Neural progenitor cell (in vitro differentiated cells): ENCODE measurements around the gene VSIG10L2.

ENCODE experiments used
- EZH2 ChIP-seq: fragments of 200-600 bp; sonication (generic); IDR thresholded peaks from 2 replicates; pipeline ENCODE4 v1.6.1; 2017; ENCODE audit warnings: antibody characterized with exemption, mild to moderate bottlenecking, moderate library complexity
- EZH2phosphoT487 ChIP-seq: fragments of 200-600 bp; sonication (generic); IDR thresholded peaks from 2 replicates; pipeline ENCODE4 v1.6.1; 2017; ENCODE audit warnings: antibody characterized with exemption
- TF ChIP-seq, protein P1 (sequence below): fragments of 200-600 bp; sonication (generic); IDR thresholded peaks from 2 replicates; pipeline ENCODE4 v1.5.1; 2017; ENCODE audit warnings: antibody characterized with exemption, mild to moderate bottlenecking

DNA sequence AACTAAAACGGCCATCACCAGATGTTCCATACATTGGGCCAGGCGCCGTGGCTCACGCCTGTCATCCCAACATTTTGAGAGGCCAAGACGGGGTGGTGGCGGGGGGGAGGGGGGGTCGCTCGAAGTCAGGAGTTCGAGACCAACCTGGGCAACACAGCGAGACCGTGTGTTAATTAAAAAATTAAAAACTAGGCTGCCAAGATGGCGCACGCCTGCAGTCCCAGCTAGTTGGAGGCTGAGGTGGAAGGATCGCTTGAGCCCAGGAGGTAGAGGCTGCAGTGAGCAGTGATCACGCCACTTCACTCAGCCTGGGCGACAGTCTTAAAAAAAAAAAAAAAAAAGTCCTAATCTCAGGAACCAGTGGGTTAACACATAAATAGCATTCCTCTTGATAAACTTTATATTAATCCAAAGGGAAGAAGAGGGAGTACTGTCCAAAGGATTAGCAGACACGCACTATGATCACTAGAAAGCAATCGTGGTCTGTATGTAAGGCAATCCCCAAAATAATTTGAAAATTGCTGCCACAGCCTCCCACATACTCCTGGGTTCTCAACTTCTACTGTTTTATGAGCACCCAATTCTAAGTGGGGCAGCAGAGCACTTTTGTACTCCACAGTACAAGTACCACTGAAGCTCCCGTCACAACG, 43.4 kb upstream of the VSIG10L2 start:
- TF ChIP-seq EZH2 (no peak), EZH2phosphoT487 (no peak)
- TF ChIP-seq, protein P1, sequence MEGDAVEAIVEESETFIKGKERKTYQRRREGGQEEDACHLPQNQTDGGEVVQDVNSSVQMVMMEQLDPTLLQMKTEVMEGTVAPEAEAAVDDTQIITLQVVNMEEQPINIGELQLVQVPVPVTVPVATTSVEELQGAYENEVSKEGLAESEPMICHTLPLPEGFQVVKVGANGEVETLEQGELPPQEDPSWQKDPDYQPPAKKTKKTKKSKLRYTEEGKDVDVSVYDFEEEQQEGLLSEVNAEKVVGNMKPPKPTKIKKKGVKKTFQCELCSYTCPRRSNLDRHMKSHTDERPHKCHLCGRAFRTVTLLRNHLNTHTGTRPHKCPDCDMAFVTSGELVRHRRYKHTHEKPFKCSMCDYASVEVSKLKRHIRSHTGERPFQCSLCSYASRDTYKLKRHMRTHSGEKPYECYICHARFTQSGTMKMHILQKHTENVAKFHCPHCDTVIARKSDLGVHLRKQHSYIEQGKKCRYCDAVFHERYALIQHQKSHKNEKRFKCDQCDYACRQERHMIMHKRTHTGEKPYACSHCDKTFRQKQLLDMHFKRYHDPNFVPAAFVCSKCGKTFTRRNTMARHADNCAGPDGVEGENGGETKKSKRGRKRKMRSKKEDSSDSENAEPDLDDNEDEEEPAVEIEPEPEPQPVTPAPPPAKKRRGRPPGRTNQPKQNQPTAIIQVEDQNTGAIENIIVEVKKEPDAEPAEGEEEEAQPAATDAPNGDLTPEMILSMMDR, result no peak
